Neural crest cell (in vitro differentiated cells): ENCODE measurements around the gene CHN2. TPM values are rescaled to one million over a fixed set of nuclear protein-coding genes. Genes with fewer than 3 reads are reported as not detected.

ENCODE experiments used
- DNase-seq: peaks from one replicate; pipeline ENCODE4 v3.0.0; 2021; ENCODE audit warnings: low read depth, mixed read lengths, low spot score
- H3K27ac Mint-ChIP-seq: one replicate; pipeline ENCODE4 v1.8.0; 2021; ENCODE audit warnings: mild to moderate bottlenecking, mixed read lengths; ENCODE audit not compliant: unreplicated experiment
- H3K27me3 Mint-ChIP-seq: 2 replicates; pipeline ENCODE4 v1.8.0; 2021; ENCODE audit warnings: low read depth, mild to moderate bottlenecking, mixed read lengths
- H3K36me3 Mint-ChIP-seq: 2 replicates; pipeline ENCODE4 v1.8.0; 2021; ENCODE audit warnings: low read depth, mild to moderate bottlenecking, mixed read lengths
- H3K4me1 Mint-ChIP-seq: 2 replicates; pipeline ENCODE4 v1.8.0; 2021; ENCODE audit warnings: mixed read lengths
- H3K4me3 Mint-ChIP-seq: one replicate; pipeline ENCODE4 v1.8.0; 2021; ENCODE audit warnings: mild to moderate bottlenecking, mixed read lengths
- H3K9me3 Mint-ChIP-seq: 2 replicates; pipeline ENCODE4 v1.8.0; 2021; ENCODE audit warnings: mixed read lengths
- total RNA-seq: library from RNA; stranded (reverse); gene quantifications from 2 replicates; pipeline ENCODE4 v1.2.1, GENCODE V29; 2021
- TF ChIP-seq, protein P1 (sequence below): fragments of 200-600 bp; sonication (generic); conservative IDR thresholded peaks from 2 replicates; pipeline ENCODE4 v1.5.0; 2021; ENCODE audit warnings: antibody characterized with exemption, mild to moderate bottlenecking

CHN2 gene
- total RNA-seq, 1 donor from 2014 or later: 15.4 TPM

- no peak for DNase-seq
- Mint-ChIP-seq H3K36me3 (no peaks in the 10 kb centered on the region), H3K4me3 (no peak overlapping the region), H3K27me3 (peaks cover 2% of the 10 kb centered on the region), H3K27ac (no peak overlapping the region), H3K9me3 (no peaks in the 10 kb centered on the region), H3K4me1 (peaks cover 11% of the 10 kb centered on the region)
- TF ChIP-seq, protein P1, sequence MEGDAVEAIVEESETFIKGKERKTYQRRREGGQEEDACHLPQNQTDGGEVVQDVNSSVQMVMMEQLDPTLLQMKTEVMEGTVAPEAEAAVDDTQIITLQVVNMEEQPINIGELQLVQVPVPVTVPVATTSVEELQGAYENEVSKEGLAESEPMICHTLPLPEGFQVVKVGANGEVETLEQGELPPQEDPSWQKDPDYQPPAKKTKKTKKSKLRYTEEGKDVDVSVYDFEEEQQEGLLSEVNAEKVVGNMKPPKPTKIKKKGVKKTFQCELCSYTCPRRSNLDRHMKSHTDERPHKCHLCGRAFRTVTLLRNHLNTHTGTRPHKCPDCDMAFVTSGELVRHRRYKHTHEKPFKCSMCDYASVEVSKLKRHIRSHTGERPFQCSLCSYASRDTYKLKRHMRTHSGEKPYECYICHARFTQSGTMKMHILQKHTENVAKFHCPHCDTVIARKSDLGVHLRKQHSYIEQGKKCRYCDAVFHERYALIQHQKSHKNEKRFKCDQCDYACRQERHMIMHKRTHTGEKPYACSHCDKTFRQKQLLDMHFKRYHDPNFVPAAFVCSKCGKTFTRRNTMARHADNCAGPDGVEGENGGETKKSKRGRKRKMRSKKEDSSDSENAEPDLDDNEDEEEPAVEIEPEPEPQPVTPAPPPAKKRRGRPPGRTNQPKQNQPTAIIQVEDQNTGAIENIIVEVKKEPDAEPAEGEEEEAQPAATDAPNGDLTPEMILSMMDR: no peak
Measured at GRCh38 chr7:29463504-29464158, 269.1 kb downstream of the CHN2 start.

DNA sequence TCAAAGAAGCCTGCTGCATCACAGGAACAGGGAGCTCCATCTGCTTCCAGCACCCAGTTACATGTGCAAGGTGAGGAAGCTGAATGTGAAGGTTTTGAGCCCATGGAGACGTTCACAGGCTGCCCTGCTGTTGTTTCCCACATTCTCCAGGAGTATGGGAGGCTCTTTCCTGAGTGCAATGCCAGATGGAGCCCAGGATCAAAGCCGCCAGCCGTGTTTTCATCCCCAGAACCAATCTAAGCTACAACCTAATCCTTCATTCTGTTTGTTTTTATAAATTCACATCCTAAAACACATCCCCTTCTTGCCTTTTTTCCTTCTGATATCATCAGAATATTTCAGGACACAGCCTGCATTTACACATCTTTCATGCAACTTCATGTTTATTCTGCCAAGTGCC lies 270.2 kb downstream of the CHN2 start:
- no peak overlapping the region for H3K27ac Mint-ChIP-seq
- H3K4me3 Mint-ChIP-seq: no peak overlapping the region
- TF ChIP-seq, protein P1: no peak
- H3K27me3 Mint-ChIP-seq: peaks cover 2% of the 10 kb centered on the region
- no peaks in the 10 kb centered on the region for H3K36me3 Mint-ChIP-seq
- H3K4me1 Mint-ChIP-seq: peaks cover under 1% of the 10 kb centered on the region
- no peaks in the 10 kb centered on the region for H3K9me3 Mint-ChIP-seq
- DNase-seq: no peak

DNA sequence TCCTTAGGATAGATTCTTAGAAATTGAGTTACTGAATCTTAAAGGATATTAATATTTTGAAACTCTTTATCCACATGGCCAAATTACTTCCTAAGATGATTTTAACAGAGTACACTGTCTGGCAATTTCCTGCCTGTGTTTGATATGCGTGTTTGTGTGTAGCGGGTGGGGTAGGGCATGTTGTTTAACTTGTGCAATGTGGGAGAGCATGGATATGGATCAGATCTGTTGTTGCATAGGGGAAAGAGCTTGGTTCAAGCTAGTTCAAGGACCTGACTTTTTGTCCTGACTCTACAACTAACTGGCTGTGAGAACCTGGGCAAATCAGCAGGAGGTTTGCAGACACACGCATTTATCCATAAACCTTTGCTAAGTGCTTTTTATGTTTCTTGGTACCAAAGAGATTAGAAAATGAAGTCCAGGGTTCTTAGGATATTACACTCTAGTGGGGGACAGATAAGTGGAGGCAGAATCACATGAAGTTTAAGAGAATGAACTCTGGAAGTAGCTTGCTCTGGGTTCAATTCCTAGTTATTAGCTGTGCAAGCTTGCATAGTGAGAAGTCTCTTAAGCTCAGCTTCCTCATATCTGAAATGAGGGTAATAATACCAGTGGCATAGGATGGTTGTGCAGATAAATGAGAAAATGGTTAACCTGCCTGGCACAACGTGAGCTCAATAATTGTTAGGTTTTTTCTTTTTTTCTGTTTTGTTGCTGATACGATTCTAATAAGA lies 272.8 kb downstream of the CHN2 start:
- DNase-seq: no peak
- Mint-ChIP-seq H3K4me1 (no peaks in the 10 kb centered on the region), H3K27me3 (no peaks in the 10 kb centered on the region), H3K27ac (no peak overlapping the region), H3K9me3 (no peaks in the 10 kb centered on the region), H3K36me3 (no peaks in the 10 kb centered on the region), H3K4me3 (no peak overlapping the region)
- TF ChIP-seq, protein P1: no peak

- H3K27me3 Mint-ChIP-seq: no peaks in the 10 kb centered on the region
- DNase-seq: no peak
- no peak overlapping the region for H3K4me3 Mint-ChIP-seq
- H3K4me1 Mint-ChIP-seq: no peaks in the 10 kb centered on the region
- no peaks in the 10 kb centered on the region for H3K36me3 Mint-ChIP-seq
- no peak overlapping the region for H3K27ac Mint-ChIP-seq
- H3K9me3 Mint-ChIP-seq: no peaks in the 10 kb centered on the region
- TF ChIP-seq, protein P1: no peak
Measured at GRCh38 chr7:29468196-29468595, 273.6 kb downstream of the CHN2 start.

DNA sequence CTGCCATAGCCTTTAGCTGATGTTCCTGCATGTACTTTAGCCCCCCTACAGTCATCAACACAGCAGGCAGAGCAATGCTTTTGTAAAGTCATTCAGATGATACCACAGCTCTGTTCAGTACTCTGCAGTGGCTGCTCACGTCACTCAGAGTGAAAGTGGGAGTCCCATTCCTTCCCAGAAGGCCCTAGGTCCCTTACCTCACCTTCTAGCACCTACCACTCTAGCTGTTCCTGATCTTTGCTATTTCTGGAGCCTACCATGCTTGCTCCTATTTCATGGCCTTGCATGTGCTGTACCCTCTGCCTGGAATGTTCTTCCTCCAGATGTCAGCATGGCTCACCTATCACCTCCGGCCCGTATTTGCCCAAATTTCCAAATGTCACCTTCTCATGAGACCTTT lies 274.7 kb downstream of the CHN2 start:
- peaks cover under 1% of the 10 kb centered on the region for H3K27me3 Mint-ChIP-seq
- H3K4me3 Mint-ChIP-seq: no peak overlapping the region
- H3K36me3 Mint-ChIP-seq: no peaks in the 10 kb centered on the region
- no peaks in the 10 kb centered on the region for H3K9me3 Mint-ChIP-seq
- TF ChIP-seq, protein P1: no peak
- no peak for DNase-seq
- H3K27ac Mint-ChIP-seq: no peak overlapping the region
- H3K4me1 Mint-ChIP-seq: no peaks in the 10 kb centered on the region
